Activated T-helper 1 cell treated with Interleukin-2 at 50 U/mL for 16 hours (primary cell): ENCODE measurements around the gene PTH2R.
"Not testable (repeated sequence)": the region's sequence is repeated elsewhere in the genome, so short reads cannot be mapped to it uniquely, and the experiment has no call there.

Experiments used
- DNase-seq: peaks from one replicate; pipeline ENCODE4 v3.0.0-alpha.2; 2020; ENCODE audit warnings: low read depth

Gene PTH2R

DNA sequence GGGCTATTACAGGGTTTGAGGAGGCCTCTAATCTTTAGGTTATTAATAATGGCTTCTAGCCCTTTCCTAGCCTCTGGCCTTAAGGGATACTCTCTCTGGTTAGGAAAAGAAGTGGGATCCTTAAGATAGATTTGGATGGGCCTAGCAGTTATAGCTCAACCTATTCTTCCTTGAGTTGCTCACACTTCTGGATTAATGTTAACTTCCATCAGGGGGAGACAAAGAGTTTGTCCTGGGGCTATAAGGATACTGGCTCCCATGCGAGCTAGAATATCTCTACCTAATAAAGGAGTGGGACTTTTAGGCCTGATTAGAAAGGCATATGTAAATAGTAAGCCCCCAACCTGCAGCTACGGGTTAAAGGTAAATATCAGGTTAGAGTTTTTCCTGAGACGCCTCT, 14.3 kb upstream of the PTH2R start:
- DNase-seq = no peak

DNA sequence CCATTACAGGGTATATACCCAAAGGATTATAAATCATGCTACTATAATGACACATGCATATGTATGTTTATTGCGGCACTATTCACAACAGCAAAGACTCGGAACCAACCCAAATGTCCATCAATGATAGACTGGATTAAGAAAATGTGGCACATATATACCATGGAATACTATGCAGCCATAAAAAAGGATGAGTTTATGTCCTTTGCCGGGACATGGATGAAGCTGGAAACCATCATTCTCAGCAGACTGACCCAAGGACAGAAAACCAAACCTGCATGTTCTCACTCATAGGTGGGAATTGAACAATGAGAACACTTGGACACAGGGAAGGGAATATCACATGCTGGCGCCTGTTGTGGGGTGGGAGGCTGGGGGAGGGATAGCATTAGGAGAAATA, 9.8 kb upstream of the PTH2R start:
- not testable (repeated sequence) for DNase-seq

DNA sequence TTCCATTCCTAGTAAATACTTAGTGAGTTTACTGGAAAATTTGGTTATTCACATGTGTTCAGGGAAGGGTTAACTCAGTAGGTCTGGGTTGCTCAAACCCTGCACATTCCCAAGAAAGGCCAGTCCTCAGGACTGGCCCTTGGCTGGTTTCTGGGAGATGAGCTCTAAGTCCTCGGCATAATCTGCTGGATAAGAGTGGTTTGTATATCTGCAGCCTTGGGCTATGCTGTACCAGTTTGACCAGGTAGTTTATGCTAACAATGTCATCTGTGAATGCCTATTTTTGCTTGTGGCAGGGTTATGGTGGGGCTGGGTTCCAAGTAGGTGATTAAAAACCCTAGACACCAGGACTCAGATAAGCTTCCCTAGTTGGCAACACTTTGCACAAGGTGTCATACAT, 7.4 kb upstream of the PTH2R start:
- DNase-seq = no peak

DNA sequence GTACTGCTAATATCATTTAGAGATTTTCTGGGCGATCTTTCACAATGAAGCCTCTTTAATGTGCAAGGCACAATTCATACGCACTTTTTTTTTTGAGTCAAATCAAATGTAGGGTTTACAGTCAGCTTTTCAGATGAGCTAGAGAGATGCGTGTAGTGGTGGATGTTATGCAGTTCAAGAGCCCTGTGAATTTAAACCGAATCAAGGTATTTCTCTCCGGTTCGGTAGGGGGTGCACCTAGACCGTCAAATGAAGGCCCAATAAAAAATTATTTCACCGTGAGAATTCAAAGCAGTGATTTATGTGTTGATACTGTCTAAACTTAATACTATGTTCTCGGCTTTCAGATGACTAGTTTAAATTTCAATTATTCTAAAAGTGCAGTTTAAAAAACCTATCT, 1.1 kb downstream of the PTH2R start:
- no peak for DNase-seq

DNA sequence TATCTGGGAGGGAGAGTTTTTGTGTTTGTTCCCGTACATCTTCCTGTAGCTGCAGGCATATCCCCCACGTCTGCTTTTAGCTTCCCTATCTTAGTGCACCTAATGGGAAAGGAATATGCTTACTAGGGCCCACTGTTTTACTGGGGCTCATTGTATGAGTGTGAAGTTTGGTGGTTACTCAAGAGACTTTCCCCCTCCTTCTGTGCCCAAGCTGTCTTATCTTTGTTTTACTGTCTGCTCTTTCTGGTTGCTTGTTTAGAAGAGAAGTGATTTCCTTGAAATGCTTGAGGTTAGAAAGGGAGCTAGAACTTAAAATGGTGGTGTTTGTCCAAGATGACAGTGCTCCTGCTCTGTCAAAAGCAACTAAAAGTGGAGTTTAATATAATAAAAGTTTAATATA, 7.3 kb downstream of the PTH2R start:
- DNase-seq = no peak

DNA sequence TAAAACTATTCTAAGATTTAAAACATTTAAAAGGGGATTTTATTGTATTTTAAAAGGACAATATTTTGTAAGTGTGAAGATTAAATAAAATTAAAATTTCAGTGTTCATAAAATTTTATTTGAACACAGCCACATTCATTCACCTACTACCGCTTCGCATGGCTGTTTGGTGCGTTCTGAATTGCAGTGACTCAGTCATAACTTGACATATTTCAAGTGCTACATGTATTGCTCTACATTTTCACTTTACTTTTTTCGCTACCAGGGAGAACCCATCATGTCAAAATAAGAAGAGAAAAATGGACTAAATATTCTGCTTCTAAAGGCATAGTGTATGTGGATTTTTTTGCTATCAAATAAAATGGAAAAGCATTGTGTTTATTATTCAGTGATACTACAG, 8.7 kb downstream of the PTH2R start:
- DNase-seq = no peak

DNA sequence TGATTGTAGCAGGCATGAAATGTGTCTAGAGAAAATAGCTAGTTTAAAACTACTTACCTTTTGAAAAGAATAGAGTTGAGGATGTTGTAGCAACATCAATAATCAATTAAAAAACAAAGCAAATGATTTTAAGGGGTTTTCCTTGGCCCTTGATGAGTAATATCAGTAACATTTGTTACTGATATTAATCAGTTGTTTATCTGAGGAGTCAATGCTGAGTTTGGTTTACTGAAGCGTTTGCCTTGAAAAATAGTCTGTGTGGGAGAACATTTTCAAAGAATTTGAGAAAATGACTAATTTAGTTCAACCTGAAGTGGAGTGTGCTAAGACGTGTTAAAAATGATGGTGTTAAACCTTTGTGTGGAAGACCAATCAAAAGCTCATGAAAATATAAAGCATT, 9.3 kb downstream of the PTH2R start:
- DNase-seq = no peak

DNA sequence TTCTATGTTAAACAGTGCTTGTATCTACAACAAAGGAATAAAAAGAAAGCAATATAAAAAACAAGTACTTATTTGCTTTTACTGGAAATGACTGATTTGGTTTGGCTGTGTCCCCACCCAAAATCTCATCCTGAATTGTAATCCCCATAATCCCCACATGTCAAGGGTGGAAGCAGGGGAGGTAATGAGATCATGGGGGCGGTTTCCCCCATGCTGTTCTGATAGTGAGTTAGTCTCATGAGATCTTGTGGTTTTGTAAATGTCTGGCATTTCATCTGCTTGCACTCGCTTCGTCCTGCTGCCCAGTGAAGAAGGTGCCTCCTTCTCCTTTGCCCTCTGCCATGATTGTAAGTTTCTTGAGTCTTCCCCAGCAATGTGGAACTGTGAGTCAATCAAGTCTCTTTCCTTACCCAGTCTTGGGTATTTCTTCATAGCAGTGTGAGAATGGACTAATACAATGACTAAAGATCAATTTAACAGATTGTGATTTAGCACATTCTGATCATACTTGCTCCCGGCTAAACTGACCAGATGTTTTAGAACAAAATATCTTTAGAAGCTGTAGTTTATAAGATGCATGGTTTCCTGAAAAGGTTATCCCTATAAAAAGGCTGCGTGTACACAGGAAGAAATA, 19.9 kb downstream of the PTH2R start:
- no peak for DNase-seq

DNA sequence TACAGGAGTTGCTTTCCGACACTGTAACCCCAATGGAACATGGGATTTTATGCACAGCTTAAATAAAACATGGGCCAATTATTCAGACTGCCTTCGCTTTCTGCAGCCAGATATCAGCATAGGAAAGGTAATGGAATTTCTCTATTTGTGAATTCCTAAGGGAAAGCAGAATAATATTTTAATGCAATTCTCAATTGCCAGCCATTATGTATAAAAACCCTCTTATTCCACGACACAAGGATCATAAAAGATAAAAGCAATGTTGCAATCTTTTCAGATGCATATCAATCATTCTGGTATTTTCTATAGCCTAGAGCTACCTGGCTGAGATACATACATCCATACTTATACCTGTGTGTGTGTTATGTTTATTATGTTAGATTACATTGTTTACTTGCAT, 31.2 kb downstream of the PTH2R start:
- DNase-seq = no peak

DNA sequence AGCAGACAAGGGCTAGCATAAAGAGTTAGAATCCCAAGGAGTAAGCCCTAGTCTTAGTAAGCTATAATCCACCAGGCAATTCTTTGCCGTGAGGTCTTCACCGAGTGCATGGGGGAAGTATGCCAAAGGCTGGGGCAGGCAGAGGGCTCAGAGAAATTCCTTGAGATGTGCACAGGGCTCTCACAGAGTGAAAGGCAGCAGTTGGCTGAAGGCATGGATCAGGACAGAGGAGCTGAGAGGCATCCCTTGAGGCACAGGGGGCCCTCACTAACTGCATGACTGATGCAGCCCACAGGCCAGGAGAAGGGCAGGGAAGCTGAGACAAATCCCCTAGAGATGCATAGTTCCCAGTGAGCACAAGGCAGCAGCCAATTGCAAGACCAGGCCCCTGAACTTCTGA, 34.1 kb downstream of the PTH2R start:
- DNase-seq = no peak

DNA sequence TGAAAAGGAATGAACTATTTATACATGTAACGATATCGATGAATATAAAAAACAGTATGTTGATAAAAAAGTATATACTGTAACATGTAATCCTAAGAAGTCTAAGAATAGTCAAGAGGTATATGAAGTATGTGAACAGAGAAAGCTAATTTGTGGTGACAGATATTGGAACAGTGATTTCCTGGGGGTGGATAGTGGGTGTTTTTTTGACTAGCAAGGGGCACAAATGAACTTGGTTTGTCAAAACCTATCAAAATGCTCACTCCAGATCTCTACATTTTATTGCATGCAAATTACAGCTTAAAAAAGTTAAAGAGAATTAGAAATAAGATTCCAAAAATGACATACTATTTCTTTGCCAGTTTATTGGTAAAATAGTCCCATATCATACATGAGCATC, 35.4 kb downstream of the PTH2R start:
- DNase-seq = no peak

DNA sequence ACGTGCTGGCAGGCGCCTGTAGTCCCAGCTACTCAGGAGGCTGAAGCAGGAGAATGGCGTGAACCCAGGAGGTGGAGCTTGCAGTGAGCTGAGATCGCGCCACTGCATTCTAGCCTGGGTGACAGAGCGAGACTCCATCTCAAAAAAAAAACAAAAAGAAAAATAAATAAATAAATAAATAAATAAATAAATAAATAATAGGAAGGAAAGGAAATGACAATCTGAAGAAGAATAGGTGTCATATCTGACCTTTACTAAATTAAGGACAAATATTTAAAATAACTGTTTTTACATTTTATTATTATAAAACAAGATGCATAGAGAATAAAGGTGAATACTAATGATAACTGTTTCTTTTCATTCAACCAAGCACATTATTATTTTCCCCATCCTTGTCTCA, 40.9 kb downstream of the PTH2R start:
- DNase-seq = not testable (repeated sequence)

DNA sequence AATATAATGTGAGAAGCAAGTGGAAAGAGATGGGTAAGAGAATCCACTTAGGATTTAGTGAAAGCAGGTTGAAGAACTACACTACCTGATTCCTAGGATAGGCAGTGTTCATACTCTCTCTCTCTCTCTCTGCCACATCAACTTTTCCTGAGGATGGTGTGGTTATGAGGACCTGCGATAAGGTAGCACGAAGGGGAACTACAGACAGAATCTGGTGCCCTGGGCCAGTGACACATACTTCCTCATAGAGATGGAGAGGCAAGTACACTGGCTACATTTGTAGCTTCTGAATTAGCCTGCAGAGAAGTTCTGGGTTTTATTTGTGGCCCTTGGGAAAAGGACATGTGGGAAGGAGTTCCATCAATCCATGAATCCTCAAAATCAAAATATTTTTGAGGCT, 44.5 kb downstream of the PTH2R start:
- DNase-seq = no peak

DNA sequence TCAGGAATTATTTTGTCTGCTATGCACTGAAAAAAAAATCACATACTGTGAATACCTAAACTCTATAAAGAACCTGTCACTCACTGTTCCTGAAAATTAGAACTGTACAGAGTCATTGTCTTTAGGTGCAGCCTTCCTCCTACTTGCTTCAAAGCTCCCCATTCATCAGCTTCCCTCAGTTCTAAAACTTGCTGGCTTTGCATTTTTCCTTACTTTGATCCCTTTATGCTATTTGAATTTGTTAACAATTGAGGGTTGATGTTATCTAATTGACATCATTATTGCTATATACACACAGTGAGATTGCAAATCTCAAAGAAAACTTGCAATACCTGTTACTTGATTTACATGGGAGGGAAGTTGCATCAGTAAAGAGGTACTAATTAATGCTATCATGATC, 48.3 kb downstream of the PTH2R start:
- no peak for DNase-seq

DNA sequence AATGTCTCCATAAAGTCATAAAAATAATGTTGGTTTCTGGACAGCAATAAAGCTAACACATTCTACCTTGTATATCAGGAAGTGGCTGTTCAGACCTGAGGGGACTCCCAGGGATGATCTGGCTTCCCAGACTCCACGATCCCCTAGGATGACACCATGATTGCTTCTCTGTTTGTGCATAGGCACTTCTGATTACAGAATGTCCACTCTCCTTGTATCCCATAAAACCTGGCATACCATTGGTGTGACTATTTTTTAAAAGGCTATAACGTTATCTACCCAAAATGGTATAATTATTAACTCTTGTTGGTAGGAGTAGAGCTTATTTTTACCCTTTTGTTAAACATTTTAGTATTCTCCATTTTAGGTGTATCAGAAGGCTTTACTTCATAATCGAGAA, 57.1 kb downstream of the PTH2R start:
- no peak for DNase-seq

DNA sequence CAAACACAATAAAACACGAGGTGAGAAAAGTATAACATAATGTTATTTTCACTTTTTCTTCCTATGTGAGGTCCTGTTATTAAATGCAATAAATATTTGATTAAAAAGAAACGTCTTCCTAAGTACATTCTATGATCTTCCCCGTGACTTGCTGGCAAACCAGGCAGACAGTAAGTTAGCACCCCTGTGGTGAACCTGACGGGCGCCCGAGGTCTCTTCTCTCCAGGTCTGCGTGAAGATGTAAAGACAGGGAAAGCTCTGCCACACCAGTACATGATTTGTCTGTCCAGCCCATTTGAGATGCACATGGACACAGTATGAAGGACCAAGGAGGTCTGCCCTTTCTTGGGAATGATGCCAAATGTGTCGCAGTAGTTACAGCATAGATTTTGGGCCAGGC, 57.6 kb downstream of the PTH2R start:
- DNase-seq = no peak

DNA sequence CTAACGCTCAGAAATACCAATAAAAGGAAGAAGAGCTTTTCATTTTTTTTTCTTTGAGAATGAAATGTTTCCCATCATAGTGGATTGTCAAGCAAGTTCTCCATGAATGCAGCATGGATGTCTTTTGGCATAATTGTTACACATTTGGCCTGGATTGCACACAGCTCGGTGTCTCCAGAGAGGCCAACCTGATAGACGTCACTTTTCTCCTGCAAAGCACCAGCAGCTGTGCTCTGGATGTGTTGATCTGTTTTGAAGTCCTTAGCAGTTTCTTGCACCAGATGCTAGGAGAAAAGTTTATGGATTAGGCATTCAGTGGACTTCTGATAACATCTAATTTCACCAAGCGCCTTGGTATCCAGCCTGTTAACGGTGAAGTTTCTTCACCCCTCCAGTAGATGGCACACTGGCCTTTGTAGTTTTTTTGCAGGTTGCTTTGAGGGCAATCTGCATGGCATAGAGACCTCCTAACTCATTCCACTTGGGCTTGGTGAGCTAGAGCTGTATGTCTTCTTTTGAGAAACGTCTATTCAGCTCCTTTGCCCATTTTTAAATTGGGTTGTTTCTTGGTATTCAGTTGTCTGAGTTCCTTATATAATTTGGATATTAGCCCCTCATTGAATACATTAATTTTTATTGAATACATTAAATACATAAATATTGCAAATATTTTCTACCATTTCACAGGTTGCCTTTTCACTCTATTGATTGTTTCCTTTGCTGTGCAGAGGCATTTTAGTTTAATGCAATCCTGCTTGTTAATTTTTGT, 59.7 kb downstream of the PTH2R start:
- DNase-seq = no peak

DNA sequence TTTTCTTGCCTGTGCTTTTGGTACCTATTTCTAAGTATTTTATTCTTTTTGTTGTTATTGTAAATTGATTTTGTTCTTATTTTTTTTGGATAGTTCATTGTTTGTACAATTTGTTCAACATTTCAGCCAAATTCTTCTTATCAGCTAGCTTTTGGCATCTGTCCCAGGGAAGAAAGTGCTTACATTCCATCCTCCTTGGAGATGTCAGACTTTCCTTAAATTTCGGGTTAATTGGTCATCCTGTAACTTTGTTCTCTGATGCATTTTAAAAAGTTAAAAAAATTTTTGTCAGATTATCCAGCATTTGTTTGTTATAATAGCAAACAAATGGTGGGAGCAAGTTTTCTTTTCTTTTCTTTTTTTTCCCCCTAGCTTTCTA, 60.3 kb downstream of the PTH2R start:
- no peak for DNase-seq

DNA sequence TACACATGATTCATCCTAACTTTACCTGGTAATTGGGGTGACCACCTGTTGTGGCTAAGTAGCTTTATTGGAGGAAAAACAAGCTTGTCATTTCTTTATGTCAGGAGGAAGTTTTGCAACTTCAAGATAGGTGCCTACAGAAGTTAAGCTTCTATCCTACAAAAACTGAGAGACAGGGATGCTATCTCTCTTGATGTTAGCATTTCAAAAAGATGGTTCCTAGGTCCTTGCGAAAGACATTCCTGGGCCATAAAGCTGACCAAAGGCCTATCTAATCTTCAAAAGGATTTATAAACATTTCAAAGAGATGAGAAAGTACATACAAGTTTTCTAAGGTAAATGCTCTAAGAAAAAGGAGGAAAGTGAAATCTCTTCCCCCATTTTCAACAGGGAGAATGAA, 61.0 kb downstream of the PTH2R start:
- no peak for DNase-seq

DNA sequence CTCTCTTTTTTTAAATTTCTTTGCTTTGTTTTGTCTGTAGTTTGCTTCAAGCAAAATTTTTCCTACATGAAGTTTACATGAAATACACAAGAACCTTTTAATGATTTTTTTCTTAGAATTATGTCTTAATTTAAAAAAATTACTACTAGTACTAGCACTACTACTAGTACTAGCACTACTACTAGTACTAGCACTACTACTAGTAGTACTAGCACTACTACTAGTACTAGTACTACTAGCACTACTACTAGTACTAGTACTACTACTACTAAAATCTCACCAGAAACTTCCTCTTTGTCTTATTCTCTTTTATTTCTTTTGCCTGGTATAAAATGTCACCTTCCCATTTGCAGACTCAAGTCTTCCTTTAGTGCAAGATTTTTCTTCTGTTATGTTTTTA, 71.1 kb downstream of the PTH2R start:
- DNase-seq = no peak

DNA sequence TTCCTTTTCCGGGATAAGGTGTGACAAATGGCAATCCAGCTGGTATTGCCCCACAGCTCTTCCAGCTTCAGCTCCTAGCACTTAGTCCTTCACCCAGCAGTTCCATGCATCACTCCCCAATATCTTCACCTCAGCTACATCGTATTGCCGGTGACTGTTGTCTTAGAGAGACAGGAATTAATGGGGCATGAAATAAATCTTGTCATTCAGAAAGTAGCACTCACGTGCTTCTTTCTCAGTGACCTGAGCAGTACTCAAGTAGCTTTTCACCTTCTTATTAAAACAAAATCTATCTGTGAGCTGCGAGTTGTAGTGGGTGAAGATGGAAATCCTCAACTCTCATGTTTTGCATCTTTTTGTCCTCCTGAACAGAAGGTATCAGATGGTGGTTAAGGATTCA, 72.8 kb downstream of the PTH2R start:
- no peak for DNase-seq

DNA sequence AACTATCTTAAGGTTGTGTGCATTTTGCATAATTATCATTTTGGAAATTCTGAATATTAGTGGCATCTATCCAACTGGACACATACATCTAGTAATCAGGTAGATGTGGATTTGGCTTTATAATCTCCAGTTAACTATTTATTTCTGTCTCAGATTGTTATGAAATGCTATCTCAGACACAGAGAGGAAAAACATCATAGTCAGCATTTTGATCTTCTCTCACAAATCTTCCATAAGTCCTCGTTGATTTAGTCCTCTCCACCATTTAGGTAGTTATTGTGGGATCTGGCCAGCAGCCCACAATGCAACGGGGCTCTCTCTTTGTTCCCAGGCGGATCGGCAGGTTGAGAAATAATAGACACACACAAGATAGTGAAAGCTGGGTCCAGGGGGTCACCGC, 75.4 kb downstream of the PTH2R start:
- DNase-seq = not testable (repeated sequence)

DNA sequence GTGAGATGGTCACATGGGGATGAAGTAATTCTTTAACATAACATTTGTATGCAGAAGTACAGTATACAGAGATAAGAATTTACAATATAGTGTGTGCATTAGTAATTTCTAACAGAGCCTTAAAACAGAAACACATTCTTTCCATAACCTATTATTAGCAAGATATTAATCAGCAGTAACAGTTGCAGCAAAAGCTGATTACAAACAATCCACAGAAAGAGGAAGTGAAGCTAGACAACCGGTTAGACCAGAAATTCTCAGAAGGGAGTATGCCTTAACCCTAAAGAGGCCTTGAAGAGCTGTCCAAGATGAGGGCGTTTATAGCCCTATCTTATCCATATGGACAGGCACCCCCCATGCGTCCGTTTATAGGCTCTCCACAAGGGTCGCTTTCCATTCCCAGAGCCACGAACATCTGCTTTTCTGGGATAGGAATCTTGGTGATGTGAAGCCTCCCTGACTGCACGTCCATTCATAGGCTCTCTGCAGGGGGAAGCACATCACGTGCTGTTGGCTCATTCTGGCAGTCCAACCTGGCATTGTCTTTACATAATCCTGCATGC, 75.9 kb downstream of the PTH2R start:
- not testable (repeated sequence) for DNase-seq

DNA sequence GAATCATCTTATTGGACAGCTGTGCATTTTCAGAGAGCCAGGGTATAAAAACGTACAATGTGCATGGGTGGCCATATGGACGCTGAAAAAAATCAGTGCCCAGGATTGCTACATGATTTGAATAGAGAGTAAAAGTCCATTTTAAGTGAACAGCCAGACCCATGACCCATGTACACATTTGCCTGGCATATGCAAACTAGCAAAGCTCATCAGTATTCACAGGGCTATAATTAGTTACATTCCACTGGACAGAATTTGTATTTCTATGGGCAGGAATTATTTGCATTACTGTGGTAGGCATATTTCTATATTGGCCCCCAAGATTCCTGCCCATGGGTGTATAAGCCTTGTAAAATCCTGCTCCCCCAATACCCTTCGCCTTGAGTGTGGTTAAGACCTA, 78.8 kb downstream of the PTH2R start:
- no peak for DNase-seq
